MM.1S (cell line): ENCODE results near the gene SENP1.

ENCODE experiments used
- CTCF ChIP-seq: fragments of 300-600 bp; sonication (generic); IDR thresholded peaks from 2 replicates; pipeline ENCODE4 v1.5.1; 2016; ENCODE audit warnings: antibody characterized with exemption, low read length, mixed read lengths
- EZH2 ChIP-seq: fragments of 300-600 bp; sonication (generic); optimal IDR thresholded peaks from 2 replicates; pipeline ENCODE3; 2017; ENCODE audit warnings: low read depth, mild to moderate bottlenecking, antibody characterized with exemption, low read length, mixed read lengths
- EZH2phosphoT487 ChIP-seq: fragments of 300-600 bp; sonication (generic); IDR thresholded peaks from 2 replicates; pipeline ENCODE4 v1.6.1; 2018; ENCODE audit warnings: antibody characterized with exemption, low read length

GRCh38 chr12:48067250-48067938 lies 38.5 kb downstream of the SENP1 start:
- TF ChIP-seq EZH2phosphoT487 (no peak), EZH2 (no peak), CTCF (no peak)
